ENCODE data around the gene DIAPH2. TPM values are rescaled to one million over a fixed set of nuclear protein-coding genes. Genes with fewer than 3 reads are reported as not detected.

DIAPH2 gene
- total RNA-seq, 2 donors from 2014 or later = 15.2 to 23.3 TPM

- intact Hi-C loops (cut with DNase I) = no loop called here
- TF ChIP-seq POLR2A (IDR thresholded peaks at IDR 0.05) (no peak), CTCF (IDR thresholded peaks at IDR 0.05) (no peak)
Measured at GRCh38 chrX:97531825-97532224, 847.2 kb downstream of the DIAPH2 start.

GRCh38 chrX:97538745-97539144 is 854.1 kb downstream of the DIAPH2 start:
- Histone ChIP-seq H3K27ac (no peak overlapping the region), H3K27me3 (no peaks in the 10 kb centered on the region), H3K4me1 (no peaks in the 10 kb centered on the region), H3K9me3 (no peaks in the 10 kb centered on the region), H3K4me3 (no peak overlapping the region), H3K36me3 (replicated peaks in 1 of 2; ENCODE audit: insufficient read depth in 1 of 2, low read depth in 2 of 2) (no peaks in the 10 kb centered on the region)
- 85 to 87% methylated on average over 3 of the region's 3 CpGs for WGBS, 2 donors
- ATAC-seq (no peak), DNase-seq (no peak)
- intact Hi-C loops (cut with DNase I) = no loop called here
- no peak for TF ChIP-seq POLR2A (IDR thresholded peaks at IDR 0.05)
- no peak for TF ChIP-seq CTCF (IDR thresholded peaks at IDR 0.05)

More at GRCh38 chrX:97531825-97532224, 847.2 kb downstream of the DIAPH2 start:
- WGBS, 2 donors = 76 to 79% methylated on average over 3 of the region's 3 CpGs
- Histone ChIP-seq H3K27me3 (no peaks in the 10 kb centered on the region), H3K27ac (no peak overlapping the region), H3K4me3 (no peak overlapping the region), H3K36me3 (replicated peaks in 1 of 2; ENCODE audit: insufficient read depth in 1 of 2, low read depth in 2 of 2) (no peaks in the 10 kb centered on the region), H3K4me1 (no peaks in the 10 kb centered on the region), H3K9me3 (no peaks in the 10 kb centered on the region)
- DNase-seq (no peak), ATAC-seq (no peak)

GRCh38 chrX:97539970-97540519 is 855.4 kb downstream of the DIAPH2 start:
- Histone ChIP-seq H3K4me1 (no peaks in the 10 kb centered on the region), H3K27ac (no peak overlapping the region), H3K36me3 (replicated peaks in 1 of 2; ENCODE audit: insufficient read depth in 1 of 2, low read depth in 2 of 2) (no peaks in the 10 kb centered on the region), H3K27me3 (no peaks in the 10 kb centered on the region), H3K4me3 (no peak overlapping the region), H3K9me3 (no peaks in the 10 kb centered on the region)
- no peak for DNase-seq
- WGBS, 2 donors = 32 to 44% methylated on average over 2 of the region's 2 CpGs
- no peak for TF ChIP-seq POLR2A (IDR thresholded peaks at IDR 0.05)
- no peak for TF ChIP-seq CTCF (IDR thresholded peaks at IDR 0.05)
- no peak for ATAC-seq
- intact Hi-C loops (cut with DNase I) = no loop called here

- no peak overlapping the region for H3K4me3 ChIP-seq
- TF ChIP-seq POLR2A (IDR thresholded peaks at IDR 0.05) = no peak
- no peak for TF ChIP-seq CTCF (IDR thresholded peaks at IDR 0.05)
- 81 to 96% methylated on average over 3 of the region's 3 CpGs for WGBS, 2 donors
- intact Hi-C loops (cut with DNase I) = no loop called here
- no peaks in the 10 kb centered on the region for H3K27me3 ChIP-seq
- no peaks in the 10 kb centered on the region for H3K36me3 ChIP-seq (replicated peaks in 1 of 2; ENCODE audit: insufficient read depth in 1 of 2, low read depth in 2 of 2)
- no peak overlapping the region for H3K27ac ChIP-seq
- no peaks in the 10 kb centered on the region for H3K9me3 ChIP-seq
- ATAC-seq (no peak), DNase-seq (no peak)
- H3K4me1 ChIP-seq = no peaks in the 10 kb centered on the region
Measured at GRCh38 chrX:97547877-97548578, 863.4 kb downstream of the DIAPH2 start.

- 93 to 100% methylated on average over 3 of the region's 3 CpGs for WGBS, 2 donors
- H3K9me3 ChIP-seq = no peaks in the 10 kb centered on the region
- intact Hi-C loops (cut with DNase I) = no loop called here
Measured at GRCh38 chrX:97551821-97552220, 867.2 kb downstream of the DIAPH2 start.

More at GRCh38 chrX:97551821-97552220, 867.2 kb downstream of the DIAPH2 start:
- Histone ChIP-seq H3K4me1 (no peaks in the 10 kb centered on the region), H3K27me3 (no peaks in the 10 kb centered on the region), H3K4me3 (no peak overlapping the region), H3K36me3 (replicated peaks in 1 of 2; ENCODE audit: insufficient read depth in 1 of 2, low read depth in 2 of 2) (no peaks in the 10 kb centered on the region), H3K27ac (no peak overlapping the region)
- DNase-seq (no peak), ATAC-seq (no peak)
- TF ChIP-seq POLR2A (IDR thresholded peaks at IDR 0.05) (no peak), CTCF (IDR thresholded peaks at IDR 0.05) (no peak)

All from body of pancreas (tissue), 4 donors.